Posterior vena cava (tissue), 2 donors: ENCODE measurements around the gene PSME1. TPM values are rescaled to one million over a fixed set of nuclear protein-coding genes. Genes with fewer than 3 reads are reported as not detected.
A peak's percentile ranks its signal among the peaks of the same experiment; 100 is the strongest.

ENCODE experiments used
- DNase-seq: peaks from one replicate; pipeline ENCODE4 v3.0.0-alpha.2; 2020; ENCODE audit warnings: low spot score
- intact Hi-C, 2 donors: fragments of 100-400 bp; cut with DNase I; formaldehyde crosslinking; loops; one replicate each; pipeline versions ENCODE4 v1.14.1 to v1.14.2; 2022 to 2023
- microRNA-seq, 2 donors: library from miRNA; unstranded; fragments of <30 nt; microRNA quantifications; one replicate each; pipeline ENCODE4 v1.2.0, GENCODE V29; 2020 to 2021; ENCODE audit warnings: borderline microRNAs expressed in 2 of 2
- total RNA-seq, 2 donors: library from RNA; stranded (reverse); fragmentation: NEBNext Ultra II Directional; extraction: Animal tissue kit (Norgen Biotek cat#: 25700); gene quantifications; one replicate each; pipeline ENCODE4 v1.2.1, GENCODE V29; 2021
- donor health status: DM: yes; HTN: yes; CAD: no.
- donor health status: DM: yes; HTN: yes; CAD: no.

PSME1 gene
- total RNA-seq, 2 donors from 2014 or later, result 114 to 119 TPM

DNA sequence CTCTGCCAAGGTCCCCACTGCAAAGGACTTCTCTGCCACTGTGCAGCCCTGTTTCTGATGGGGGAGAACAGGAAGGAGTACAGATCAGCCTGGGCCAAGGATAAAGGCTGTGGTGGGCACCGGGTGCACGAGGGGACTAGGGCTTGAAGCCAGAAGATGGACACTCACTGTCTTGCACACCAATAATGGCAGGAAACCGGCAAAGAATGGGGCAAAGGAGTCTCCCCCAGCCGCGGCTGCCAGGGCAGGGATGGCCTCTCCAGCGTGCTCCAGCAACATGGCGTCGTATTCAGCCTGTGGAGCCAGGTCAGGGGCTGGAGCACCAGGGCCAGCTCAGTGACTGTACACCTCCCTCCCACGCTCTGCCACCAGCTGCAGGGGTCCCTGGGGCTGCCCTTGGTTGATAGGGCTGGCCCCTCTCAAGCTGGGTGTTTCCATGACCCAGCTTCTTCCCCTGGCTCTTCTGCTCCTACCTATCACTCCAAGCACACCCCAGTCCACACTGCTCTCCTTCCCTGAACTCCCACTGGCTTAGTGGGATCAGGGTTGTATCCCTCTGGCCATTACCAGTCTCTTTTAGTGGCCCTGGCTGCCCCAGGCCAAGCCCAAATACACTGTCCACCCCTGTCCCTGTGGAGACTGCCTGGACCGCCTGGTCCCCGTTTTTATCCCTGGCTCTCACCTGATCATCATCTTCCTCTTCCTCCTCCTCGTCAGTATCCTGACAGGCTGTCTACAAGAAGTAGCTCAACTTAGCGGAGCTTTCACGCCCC, 46.3 kb downstream of the PSME1 start:
- intact Hi-C loops, result no loop called here
- no peak for DNase-seq

DNA sequence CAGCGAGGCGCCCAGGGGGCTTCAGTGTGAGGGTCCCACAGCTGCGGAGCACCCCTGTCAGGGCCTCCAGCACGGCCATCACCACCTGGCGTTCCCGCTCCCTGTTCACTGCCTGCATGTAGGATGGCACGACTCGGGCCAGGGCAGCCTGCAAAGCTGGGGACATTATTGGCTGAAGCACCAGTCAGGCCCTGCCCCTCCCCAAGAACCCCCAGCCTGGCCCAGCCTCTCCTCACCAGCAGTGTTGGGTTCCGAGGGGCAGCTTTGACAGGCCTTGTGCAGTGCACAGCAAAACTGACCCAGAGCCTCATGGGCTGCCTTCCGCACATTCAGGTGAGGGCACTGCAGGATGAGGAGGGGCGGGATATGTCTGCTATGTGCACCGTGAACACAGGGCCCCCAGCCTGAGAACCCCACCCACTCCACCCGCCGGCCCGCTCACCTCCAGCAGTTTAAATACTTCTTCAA, 47.1 kb downstream of the PSME1 start:
- intact Hi-C loops, result no loop called here

GRCh38 chr14:24184104-24184970, 48.3 kb downstream of the PSME1 start:
- DNase-seq, result no peak
- intact Hi-C loops, result loop anchor here in 1 of 2 donors (1.0 kb wide), 1 partner anchor 41 kb away; no protein-coding TSS in a partner anchor

More for the DNA sequence above, 47.1 kb downstream of the PSME1 start:
- no peak for DNase-seq

DNA sequence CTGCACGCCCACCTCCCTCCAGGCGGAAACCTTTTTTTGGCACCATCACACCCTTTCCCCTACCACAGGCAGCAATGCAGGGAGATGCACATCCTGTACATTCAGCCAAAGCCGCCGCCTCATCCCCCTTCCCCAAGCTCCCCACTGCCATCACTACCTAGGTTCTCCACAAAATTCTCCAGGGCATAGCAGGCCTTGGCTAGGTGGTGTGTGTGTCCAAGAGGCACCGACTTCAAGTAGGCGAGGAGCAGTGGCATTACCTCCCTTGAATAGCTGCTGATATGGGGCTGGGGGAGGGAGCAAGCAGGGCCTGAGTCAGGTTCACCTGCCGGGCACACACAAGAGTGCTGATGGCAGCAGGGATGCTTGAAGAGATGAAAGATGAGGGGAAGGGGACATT, 49.0 kb downstream of the PSME1 start:
- intact Hi-C loops, result no loop called here
- DNase-seq, result peak; percentile 47

GRCh38 chr14:24185741-24186140, 49.7 kb downstream of the PSME1 start:
- intact Hi-C loops, result no loop called here
- peak; percentile 56 for DNase-seq

DNA sequence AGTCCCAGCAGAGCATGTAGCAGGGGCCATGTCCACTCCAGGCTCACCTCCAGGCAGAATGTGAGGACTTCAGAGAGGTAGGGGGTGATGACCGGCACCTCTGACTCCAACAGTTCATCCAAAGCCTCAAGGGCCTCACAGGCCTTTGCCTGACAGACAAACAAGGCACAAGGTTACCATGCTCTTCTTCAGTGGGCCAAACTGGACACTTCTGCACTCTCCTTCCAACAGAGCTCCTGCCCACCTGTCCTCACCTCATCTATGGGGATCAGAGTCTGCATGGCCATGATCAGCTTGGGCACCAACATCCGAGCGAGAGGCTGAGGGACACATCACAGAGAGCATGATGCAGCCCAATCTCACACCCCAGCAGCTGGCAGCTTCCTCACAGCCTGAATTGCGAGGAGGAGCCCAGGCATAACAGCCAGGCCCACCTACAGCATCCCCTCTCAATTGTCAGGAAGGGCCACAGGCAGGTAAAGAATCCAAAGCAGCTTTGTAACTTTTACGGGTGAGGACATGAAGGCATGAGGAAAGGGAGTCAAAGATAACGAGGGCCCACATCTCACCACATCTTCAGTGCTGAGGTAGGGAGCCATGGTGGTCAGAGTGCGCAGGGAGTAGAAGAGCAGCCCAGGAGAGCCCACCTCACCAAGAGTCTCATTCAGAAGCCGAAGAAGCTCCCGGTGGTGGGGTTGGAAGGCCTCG, 51.0 kb downstream of the PSME1 start:
- intact Hi-C loops, result no loop called here
- DNase-seq, result peak; percentile 40

GRCh38 chr14:24187539-24187915, 51.5 kb downstream of the PSME1 start:
- intact Hi-C loops, result no loop called here
- DNase-seq, result peak; percentile 47

Small RNA genes lying within 50 kb of the gene (microRNA-seq; reads per million reads assigned to microRNA genes)
- 0 reads per million in 2 donors for gene MIR7703

Other genes starting within 250 kb of the PSME1 start
- 10 to 100 TPM; 15.4 to 16.9 TPM for gene DHRS4, start 182.4 kb upstream of the PSME1 start, total RNA-seq
- 10 to 100 TPM; 15.1 to 16.9 TPM for gene DHRS4L2, start 147.3 kb upstream of the PSME1 start, total RNA-seq
- gene CARMIL3, start 84.2 kb upstream of the PSME1 start, total RNA-seq, result under 1 TPM; 0.14 to 0.23 TPM
- 1 to 10 TPM in 1 of 2 donors, under 1 TPM in 1; 0.32 to 1.3 TPM for gene CPNE6, start 64.6 kb upstream of the PSME1 start, total RNA-seq
- 10 to 100 TPM; 18.8 to 27.4 TPM for gene PCK2, start 41.9 kb upstream of the PSME1 start, total RNA-seq
- 10 to 100 TPM; 32.2 to 37.1 TPM for gene DCAF11, start 21.4 kb upstream of the PSME1 start, total RNA-seq
- 1 to 10 TPM; 1.1 to 1.4 TPM for gene NRL, start 21.2 kb upstream of the PSME1 start, total RNA-seq
- under 1 TPM in 1 of 2 donors, not detected in 1; 0.38 TPM for gene FITM1, start 5.5 kb upstream of the PSME1 start, total RNA-seq
- 10 to 100 TPM; 10.9 to 14.2 TPM for gene EMC9, start 5.4 kb downstream of the PSME1 start, total RNA-seq
- gene PSME2, start 10.4 kb downstream of the PSME1 start, total RNA-seq, result 10 to 100 TPM; 72.6 to 97.7 TPM
- 10 to 100 TPM; 34.9 to 53.7 TPM for gene RNF31, start 11.3 kb downstream of the PSME1 start, total RNA-seq
- 10 to 100 TPM; 53.7 to 92.4 TPM for gene IRF9, start 25.1 kb downstream of the PSME1 start, total RNA-seq
- gene REC8, start 35.9 kb downstream of the PSME1 start, total RNA-seq, result 1 to 10 TPM; 8.0 to 9.4 TPM
- 10 to 100 TPM; 24.9 to 30.6 TPM for gene IPO4, start 52.6 kb downstream of the PSME1 start, total RNA-seq
- 10 to 100 TPM; 30.1 to 35.2 TPM for gene TM9SF1, start 59.2 kb downstream of the PSME1 start, total RNA-seq
- not detected for gene TSSK4, start 69.5 kb downstream of the PSME1 start, total RNA-seq
- 10 to 100 TPM; 41.8 to 42.7 TPM for gene CHMP4A, start 77.3 kb downstream of the PSME1 start, total RNA-seq
- 10 to 100 TPM; 22.1 to 23.1 TPM for gene MDP1, start 79.9 kb downstream of the PSME1 start, total RNA-seq
- 100 to 1,000 TPM; 121 to 125 TPM for gene NEDD8, start 96.2 kb downstream of the PSME1 start, total RNA-seq
- gene GMPR2, start 96.7 kb downstream of the PSME1 start, total RNA-seq, result 10 to 100 TPM; 34.4 to 42.0 TPM
- 10 to 100 TPM; 77.8 to 85.1 TPM for gene TINF2, start 106.4 kb downstream of the PSME1 start, total RNA-seq
- 1 to 10 TPM in 1 of 2 donors, under 1 TPM in 1; 0.14 to 1.7 TPM for gene TGM1, start 127.0 kb downstream of the PSME1 start, total RNA-seq
- gene RABGGTA, start 135.4 kb downstream of the PSME1 start, total RNA-seq, result 10 to 100 TPM; 14.5 to 17.3 TPM
- 10 to 100 TPM; 14.0 to 17.9 TPM for gene DHRS1, start 163.6 kb downstream of the PSME1 start, total RNA-seq
- gene NOP9, start 163.7 kb downstream of the PSME1 start, total RNA-seq, result 10 to 100 TPM; 19.2 to 20.9 TPM
- gene CIDEB, start 171.8 kb downstream of the PSME1 start, total RNA-seq, result 10 to 100 TPM; 10.1 to 10.8 TPM
- 1 to 10 TPM; 2.5 to 4.0 TPM for gene LTB4R2, start 173.9 kb downstream of the PSME1 start, total RNA-seq
- gene LTB4R, start 175.3 kb downstream of the PSME1 start, total RNA-seq, result 1 to 10 TPM; 5.6 TPM
- 10 to 100 TPM; 35.2 to 36.0 TPM for gene ADCY4, start 198.9 kb downstream of the PSME1 start, total RNA-seq
- gene RIPK3, start 203.8 kb downstream of the PSME1 start, total RNA-seq, result 1 to 10 TPM; 8.5 to 9.2 TPM
- gene NFATC4, start 232.0 kb downstream of the PSME1 start, total RNA-seq, result 10 to 100 TPM; 75.1 to 87.2 TPM